ENCODE data around the gene KCNT2. TPM values are rescaled to one million over a fixed set of nuclear protein-coding genes. Genes with fewer than 3 reads are reported as not detected.

The KCNT2 gene
- total RNA-seq, 1 donor from 2014 or later: 26.2 TPM

- Mint-ChIP-seq H3K4me3 (ENCODE audit: unreplicated experiment) (peak overlapping the region; percentile 78), H3K27ac (ENCODE audit: unreplicated experiment) (peak overlapping the region; percentile 91), H3K36me3 (ENCODE audit: unreplicated experiment) (peaks cover 22% of the 10 kb centered on the region), H3K4me1 (ENCODE audit: unreplicated experiment) (peaks cover 13% of the 10 kb centered on the region), H3K27me3 (ENCODE audit: unreplicated experiment) (no peaks in the 10 kb centered on the region), H3K9me3 (ENCODE audit: unreplicated experiment) (peaks cover 28% of the 10 kb centered on the region)
- TF ChIP-seq CTCF (IDR thresholded peaks at IDR 0.05): no peak
- no peak for DNase-seq (ENCODE audit: extremely low spot score, unreplicated experiment)
These were observed 50.4 kb downstream of the KCNT2 start for GRCh38 chr1:196557797-196558196.

GRCh38 chr1:196550731-196551130, 57.5 kb downstream of the KCNT2 start:
- no peak for DNase-seq (ENCODE audit: extremely low spot score, unreplicated experiment)
- no peak for TF ChIP-seq CTCF (IDR thresholded peaks at IDR 0.05)
- Mint-ChIP-seq H3K4me1 (ENCODE audit: unreplicated experiment) (peaks cover 28% of the 10 kb centered on the region), H3K4me3 (ENCODE audit: unreplicated experiment) (no peak overlapping the region), H3K36me3 (ENCODE audit: unreplicated experiment) (peaks cover 22% of the 10 kb centered on the region), H3K9me3 (ENCODE audit: unreplicated experiment) (peaks cover 33% of the 10 kb centered on the region), H3K27me3 (ENCODE audit: unreplicated experiment) (no peaks in the 10 kb centered on the region), H3K27ac (ENCODE audit: unreplicated experiment) (peak overlapping the region; percentile 58)

GRCh38 chr1:196546272-196547111, 61.7 kb downstream of the KCNT2 start:
- H3K27me3 Mint-ChIP-seq (ENCODE audit: unreplicated experiment): no peaks in the 10 kb centered on the region
- H3K9me3 Mint-ChIP-seq (ENCODE audit: unreplicated experiment): peaks cover 9% of the 10 kb centered on the region
- no peak overlapping the region for H3K27ac Mint-ChIP-seq (ENCODE audit: unreplicated experiment)
- no peak for DNase-seq (ENCODE audit: extremely low spot score, unreplicated experiment)
- H3K4me1 Mint-ChIP-seq (ENCODE audit: unreplicated experiment): peaks cover 24% of the 10 kb centered on the region
- peaks cover 10% of the 10 kb centered on the region for H3K36me3 Mint-ChIP-seq (ENCODE audit: unreplicated experiment)
- TF ChIP-seq CTCF (IDR thresholded peaks at IDR 0.05): no peak
- no peak overlapping the region for H3K4me3 Mint-ChIP-seq (ENCODE audit: unreplicated experiment)

GRCh38 chr1:196545222-196545621, 63.0 kb downstream of the KCNT2 start:
- TF ChIP-seq CTCF (IDR thresholded peaks at IDR 0.05): no peak
- peaks cover 12% of the 10 kb centered on the region for H3K4me1 Mint-ChIP-seq (ENCODE audit: unreplicated experiment)

GRCh38 chr1:196544617-196545016, 63.6 kb downstream of the KCNT2 start:
- H3K27me3 Mint-ChIP-seq (ENCODE audit: unreplicated experiment): no peaks in the 10 kb centered on the region
- TF ChIP-seq CTCF (IDR thresholded peaks at IDR 0.05): no peak
- no peak overlapping the region for H3K4me3 Mint-ChIP-seq (ENCODE audit: unreplicated experiment)
- H3K27ac Mint-ChIP-seq (ENCODE audit: unreplicated experiment): no peak overlapping the region
- no peak for DNase-seq (ENCODE audit: extremely low spot score, unreplicated experiment)
- peaks cover 10% of the 10 kb centered on the region for H3K36me3 Mint-ChIP-seq (ENCODE audit: unreplicated experiment)
- H3K9me3 Mint-ChIP-seq (ENCODE audit: unreplicated experiment): peaks cover 9% of the 10 kb centered on the region
- H3K4me1 Mint-ChIP-seq (ENCODE audit: unreplicated experiment): peaks cover 9% of the 10 kb centered on the region

More at GRCh38 chr1:196545222-196545621, 63.0 kb downstream of the KCNT2 start:
- Mint-ChIP-seq H3K9me3 (ENCODE audit: unreplicated experiment) (peaks cover 9% of the 10 kb centered on the region), H3K27me3 (ENCODE audit: unreplicated experiment) (no peaks in the 10 kb centered on the region), H3K4me3 (ENCODE audit: unreplicated experiment) (no peak overlapping the region), H3K36me3 (ENCODE audit: unreplicated experiment) (peaks cover 10% of the 10 kb centered on the region), H3K27ac (ENCODE audit: unreplicated experiment) (no peak overlapping the region)
- no peak for DNase-seq (ENCODE audit: extremely low spot score, unreplicated experiment)

Measured in osteocyte (in vitro differentiated cells).